Ecto neural progenitor cell (in vitro differentiated cells): Measurements from ENCODE around the gene SENP8.

ENCODE experiments used
- DNase-seq: peaks from one replicate; pipeline ENCODE4 v3.0.0-alpha.2; 2018; ENCODE audit warnings: low spot score

SENP8 gene

DNA sequence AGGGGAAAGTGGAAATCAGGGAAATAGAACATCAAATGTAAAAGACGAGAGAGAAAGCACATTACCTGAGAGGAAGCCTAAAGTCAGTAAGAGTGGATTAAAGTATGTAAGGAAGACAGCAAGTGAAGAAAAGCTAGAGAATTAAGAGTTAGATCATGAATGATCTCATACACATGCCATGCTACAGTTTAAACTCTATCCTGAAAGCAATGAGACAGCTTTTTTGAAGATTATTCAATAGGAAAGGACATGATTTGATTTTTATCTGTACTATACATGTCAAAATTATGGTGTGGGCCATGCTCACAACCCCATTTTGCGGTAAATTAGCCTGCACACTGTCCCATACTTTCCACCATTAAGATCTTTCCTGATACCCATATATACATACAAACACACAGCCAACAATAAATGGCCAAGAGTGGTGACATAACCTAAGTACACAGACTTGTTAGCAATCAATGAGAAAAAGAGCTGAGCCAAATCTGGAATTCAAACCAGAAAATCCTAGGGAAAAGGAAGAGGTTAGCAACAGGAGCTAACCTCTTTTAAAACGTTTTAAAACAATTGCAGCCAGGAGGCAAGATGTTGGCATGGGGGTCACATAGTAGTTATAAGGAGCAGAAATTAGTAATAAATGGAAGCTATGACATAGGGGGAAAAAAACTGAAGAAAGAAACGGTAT is 4.7 kb upstream of the SENP8 start:
- no peak for DNase-seq

DNA sequence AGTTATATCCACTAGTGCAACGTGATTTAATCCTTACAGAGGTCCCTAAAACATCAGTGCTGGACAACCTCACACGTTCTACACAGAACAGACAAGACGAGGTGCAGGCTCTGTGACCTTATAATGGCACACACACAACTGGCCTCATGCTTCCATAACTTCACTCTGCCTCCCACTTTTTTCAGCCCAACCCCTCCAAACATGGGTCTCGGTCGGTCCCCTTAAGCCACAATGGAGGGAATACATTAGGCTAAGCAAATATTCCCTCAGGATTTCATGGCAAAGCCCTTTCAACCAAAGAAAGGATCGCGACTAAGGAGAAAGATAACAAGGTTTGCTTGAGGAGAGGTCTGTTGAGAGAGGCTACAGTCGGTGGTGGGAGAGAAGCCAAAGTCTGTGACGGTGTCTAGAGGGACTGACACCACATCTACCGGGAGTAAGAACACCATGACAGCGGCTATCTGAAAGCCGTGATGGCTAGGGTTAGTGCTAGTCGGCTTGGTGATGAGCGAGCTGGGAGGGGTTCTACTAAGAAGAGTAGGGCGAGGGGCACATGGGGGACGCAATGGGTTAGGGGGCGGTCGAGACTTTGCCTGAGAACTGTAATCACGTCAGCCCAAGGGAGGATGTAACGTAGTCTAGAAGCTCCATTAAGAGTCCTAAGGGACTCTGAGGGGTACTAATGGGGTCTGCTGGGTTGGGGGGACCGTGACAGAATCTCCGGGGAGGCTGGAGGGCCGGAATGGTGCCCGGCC is 1.3 kb upstream of the SENP8 start:
- DNase-seq: no peak

DNA sequence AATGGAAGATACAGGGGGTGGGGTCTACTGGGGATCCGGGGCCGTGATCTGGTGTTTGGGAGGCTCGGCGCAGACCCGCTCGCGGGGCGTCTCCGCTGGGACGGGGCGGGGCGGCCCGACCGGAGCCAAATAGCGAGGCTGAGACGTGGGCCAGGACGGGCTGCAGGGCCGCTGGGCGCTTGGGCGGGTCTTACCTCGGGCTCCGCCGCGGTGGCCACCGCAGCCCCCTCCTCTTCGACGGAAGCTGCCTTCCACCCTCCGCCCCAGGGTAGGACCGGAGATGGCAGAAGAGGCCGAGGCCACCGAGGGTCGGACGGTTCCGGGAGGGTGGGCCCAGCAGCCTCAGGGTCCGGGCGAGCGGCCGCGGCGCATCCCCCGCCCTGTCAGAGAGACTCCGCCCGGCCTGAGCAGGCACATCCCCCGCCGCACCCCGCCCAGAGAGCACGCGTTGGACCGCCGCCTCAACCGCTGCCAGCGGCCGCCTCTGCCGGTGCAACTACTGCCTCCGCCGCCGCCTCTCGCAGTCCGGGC is 652 bp upstream of the SENP8 start:
- DNase-seq: no peak

DNA sequence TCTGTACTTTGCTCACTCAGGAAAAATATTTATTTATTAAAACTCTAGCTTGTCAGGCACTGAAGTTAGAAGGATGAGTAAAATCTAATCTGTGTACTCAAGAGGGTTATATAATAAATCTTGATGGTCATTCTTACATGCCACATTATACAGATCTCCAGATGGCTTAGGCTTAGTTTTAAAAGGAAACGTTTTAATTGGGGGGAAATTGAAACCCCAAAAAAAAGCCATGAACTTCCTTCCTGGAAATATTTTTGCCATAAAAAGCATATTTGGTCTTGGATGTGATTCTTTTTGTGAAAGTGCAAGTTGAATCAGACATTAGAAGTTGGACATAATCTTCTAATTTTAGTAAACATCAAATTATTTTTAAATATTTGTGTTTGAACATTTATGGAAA is 6.0 kb downstream of the SENP8 start:
- no peak for DNase-seq

DNA sequence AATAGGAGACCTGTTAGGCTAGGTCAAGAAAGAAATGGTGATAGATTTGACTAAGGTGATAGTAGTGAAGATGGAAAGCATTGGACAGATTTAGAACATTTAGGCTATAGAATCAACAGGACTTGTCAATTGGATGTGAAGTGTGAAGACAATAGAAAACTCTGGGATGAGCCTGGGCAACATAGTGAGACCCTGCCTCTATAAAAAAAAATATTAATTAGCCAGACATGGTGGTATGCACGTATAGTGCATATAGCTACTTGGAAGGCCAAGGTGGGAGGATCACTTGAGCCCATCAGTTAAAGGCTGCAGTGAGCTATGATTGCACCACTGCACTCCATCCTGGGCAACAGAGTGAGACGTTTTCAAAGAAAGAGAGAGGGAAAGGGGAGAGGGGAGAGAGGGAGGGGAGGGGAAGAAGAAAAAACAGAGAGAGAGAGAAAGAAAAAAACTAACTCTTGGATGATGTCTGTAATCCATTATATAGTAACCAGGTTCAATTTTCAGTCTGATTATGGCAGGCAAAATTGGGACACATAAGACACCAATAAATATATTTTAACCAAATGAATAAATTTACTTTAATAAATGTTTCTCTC is 9.6 kb downstream of the SENP8 start:
- no peak for DNase-seq

DNA sequence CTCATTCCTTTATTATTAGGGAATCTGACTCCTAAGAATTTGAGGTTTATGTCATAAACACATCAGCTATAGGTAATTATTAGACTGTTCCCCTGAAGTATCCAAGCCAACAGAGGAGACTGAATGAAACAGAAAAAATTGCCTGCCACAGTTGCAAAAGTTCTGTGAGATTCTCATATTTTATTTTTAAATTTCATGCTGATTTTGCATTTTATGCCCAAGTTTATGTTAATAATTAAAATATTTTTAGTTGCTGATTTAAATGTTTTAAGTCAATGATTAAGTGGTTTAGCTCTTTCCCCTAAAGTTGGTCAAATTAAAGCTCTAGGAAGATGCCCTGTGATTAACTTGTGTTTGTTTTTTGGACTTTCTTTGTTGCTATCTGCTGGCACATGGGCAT is 10.2 kb downstream of the SENP8 start:
- no peak for DNase-seq

DNA sequence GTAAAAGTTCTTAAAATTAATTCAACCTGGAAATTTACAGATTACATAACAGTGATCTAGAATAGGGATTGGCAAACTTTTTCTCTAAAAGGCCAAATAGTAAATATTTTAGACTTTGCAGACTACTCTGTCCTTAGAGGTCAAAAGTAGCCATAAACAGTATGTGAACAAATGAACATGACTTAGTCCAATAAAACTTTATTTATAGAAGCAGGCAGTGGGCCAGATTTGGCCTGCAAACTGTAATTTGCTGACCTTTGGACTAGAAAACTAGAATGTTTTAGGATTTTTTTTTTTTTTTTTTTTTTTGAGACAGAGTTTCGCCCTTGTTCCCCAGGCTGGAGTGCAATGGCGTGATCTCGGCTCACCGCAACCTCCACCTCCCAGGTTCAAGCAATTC is 12.1 kb downstream of the SENP8 start:
- DNase-seq: no peak

DNA sequence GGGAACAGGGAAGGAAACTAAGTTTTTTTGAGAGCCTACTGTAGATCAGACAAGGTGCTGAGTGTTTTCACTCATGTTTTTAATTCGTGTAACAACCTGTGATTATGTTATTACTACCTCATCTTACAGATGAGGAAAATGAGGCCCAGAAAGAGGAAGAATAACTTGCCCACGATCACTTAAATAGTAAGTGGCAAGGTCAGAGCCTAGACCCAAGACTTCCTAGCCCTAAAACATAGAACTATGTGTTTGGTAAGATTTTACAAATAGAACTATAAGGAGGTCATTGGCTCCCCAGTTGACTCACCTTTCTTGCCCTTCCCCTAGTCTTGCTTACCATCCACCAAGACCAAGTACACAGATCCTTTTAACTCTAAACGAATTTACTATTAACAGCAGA is 13.7 kb downstream of the SENP8 start:
- no peak for DNase-seq

DNA sequence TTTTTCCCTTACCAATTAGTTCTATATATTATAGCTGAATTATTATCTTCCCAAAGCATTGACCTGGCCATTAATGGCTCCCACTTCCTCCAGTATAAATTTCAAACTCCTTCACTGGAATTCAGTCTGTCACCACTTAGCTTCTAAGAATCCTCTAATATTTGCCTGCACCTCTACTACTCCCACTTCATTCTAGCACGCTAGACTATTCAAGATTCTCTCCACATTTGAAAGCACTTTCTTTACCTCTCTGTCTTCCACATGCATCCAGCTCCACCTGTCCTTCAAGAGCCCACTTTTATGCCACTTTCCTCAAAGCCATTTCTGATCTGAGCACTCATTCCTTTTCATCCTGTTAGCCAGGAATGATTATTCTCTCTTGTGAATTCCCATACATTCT is 15.0 kb downstream of the SENP8 start:
- no peak for DNase-seq

DNA sequence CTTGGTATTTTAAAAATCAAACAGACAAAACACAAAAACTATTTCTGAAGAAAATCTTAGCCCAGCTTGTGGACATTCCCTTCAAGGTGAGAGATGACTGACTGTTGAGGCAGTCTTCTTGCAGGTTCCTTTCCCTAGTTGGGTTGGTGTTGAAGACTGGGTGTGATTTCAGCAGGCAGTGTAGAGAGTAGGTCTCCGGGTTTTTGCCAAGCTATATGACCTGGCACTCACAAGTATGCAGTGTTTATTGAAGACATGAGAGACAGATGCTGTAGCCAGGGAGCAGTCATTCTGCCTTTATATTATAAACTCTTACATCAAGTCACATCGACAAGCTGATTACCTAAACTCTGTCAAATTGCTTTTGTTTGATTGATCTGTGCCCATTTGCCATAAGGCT is 17.5 kb downstream of the SENP8 start:
- DNase-seq: no peak

DNA sequence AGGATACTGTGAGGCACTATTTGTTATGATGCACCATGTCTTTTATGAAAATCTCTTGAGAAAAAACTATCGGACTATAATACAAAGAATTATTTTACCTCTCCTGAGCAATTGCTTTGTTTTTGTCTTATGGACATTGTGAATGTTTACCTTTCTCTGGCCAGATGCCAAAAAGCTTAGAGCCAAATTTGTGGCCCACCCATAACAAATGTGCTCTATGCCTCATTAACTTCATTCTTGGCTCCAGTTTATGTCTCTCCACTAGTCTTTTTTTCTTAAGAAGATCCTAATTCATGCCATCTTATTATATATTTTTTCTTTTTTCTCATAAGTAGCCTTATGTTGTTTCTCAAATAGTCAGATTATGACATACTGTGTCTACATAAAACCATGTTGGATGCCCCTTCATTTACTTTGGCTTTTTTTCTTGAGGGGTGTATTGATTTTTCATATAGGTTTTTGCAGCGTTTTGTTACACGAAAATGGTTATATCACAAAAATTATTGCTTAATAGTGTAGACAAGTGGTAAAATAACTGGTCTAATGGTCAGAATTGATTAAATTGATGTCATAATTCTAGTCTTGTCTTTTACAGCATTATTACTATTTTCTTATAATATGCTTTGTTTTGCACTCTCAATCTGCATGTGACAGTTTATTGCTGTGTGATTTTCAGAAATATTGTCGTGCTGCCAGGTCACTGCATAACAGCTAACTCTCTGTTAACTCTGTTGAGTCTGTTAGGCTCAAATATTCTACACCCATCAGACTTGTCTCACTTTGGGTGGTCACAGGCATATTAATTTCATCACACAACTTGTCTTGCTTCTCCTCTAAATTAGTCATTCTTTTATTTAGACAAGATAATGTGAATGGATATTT is 18.2 kb downstream of the SENP8 start:
- DNase-seq: no peak

DNA sequence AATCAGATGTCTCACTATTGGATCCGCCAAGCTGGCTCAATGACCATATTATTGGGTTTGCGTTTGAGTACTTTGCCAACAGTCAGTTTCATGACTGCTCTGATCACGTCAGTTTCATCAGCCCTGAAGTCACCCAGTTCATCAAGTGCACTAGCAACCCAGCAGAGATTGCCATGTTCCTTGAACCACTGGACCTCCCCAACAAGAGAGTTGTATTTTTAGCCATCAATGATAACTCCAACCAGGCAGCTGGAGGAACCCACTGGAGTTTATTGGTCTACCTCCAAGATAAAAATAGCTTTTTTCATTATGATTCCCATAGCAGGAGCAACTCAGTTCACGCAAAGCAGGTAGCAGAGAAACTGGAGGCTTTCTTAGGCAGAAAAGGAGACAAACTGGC is 21.5 kb downstream of the SENP8 start:
- DNase-seq: no peak

DNA sequence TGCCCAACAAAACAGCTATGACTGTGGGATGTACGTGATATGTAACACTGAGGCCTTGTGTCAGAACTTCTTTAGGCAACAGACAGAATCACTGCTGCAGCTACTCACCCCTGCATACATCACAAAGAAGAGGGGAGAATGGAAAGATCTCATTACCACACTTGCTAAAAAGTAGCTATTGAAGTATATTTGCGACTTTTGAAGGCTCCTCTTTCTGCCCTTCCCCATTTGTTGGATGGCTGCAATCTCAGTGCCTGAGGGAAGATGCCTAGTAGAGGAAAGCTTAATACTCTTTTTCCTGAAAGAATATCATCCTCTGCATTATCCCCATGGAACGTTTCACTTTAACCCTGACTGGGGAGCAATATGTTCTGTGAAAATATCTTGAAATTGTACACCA is 21.9 kb downstream of the SENP8 start:
- no peak for DNase-seq

DNA sequence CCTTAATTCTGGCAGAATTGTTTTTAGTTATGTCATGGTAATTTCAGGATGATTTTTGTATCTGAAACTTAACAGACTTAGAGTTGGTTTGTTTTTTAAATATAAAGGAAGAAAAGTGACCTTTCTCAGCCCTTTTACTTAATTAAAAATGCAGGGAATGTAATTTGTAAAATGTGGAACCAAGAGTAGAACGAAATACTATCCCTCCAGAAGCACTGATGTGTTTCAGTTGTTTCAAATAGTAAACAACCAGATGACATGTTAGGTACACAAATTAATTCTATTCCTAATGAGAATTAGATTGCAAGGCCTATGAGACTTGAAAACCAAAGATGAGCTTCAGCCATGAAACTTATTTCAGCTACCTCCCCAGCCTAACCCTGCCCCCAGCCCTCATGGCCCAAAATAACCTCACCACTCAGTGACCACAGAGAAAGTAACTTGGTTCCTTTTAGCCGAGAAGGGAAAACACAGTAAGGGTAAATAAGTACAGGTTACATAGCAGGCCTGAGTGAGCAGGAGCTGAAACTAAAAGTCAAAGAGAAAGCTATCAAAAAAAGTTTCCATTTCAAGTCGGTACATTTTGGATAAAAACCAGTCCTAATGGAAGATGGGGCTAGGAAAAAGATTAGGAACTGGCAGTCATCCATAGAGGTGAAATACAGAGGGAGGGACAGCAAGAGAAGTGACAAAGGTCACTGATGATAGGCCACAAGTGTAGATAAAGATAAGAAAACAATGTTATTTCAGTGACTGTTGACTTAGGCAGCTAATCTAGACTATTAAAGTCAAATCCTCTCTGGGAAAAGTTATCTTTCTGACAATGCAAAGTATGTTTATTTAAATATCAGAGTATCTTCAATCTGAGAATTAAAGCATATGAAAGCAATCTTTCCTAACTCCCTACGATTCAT is 23.2 kb downstream of the SENP8 start:
- no peak for DNase-seq

DNA sequence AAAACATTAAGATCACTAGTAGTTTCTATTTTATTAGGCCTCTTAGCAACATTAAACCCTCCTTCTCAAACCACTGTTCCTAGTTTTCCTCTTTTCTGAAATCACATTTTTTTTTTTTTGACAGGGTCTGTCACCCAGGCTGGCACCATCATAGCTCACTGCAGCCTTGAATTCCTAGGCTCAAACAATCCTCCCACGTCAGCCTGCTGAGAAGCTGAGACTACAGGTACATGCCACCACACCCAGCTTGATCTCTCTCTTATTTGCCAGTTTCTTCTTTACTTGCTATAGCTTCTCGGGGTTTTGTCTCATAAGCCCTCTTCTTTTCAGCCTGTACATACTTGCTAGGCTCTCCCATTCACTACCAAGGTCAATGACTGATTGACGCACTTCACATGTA is 28.0 kb downstream of the SENP8 start:
- no peak for DNase-seq

DNA sequence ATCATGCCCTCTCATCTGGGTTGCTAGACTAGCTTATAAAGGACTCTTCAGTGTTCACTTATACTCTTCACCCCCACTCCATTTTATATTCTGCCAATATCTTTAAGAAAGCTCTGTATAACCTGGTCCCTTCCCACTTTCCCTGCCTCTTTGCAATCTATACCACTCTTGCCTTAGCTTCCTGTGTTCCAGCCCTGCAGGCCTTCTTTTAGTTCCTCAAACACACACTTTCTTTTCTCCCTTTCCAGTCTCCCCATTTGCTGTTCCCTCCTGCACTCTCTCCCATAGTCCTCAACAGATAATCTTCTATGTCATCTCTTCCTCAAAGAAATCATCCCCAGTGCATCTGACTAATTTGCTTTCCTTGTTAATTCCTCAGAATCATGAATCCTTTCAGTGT is 28.7 kb downstream of the SENP8 start:
- DNase-seq: no peak

DNA sequence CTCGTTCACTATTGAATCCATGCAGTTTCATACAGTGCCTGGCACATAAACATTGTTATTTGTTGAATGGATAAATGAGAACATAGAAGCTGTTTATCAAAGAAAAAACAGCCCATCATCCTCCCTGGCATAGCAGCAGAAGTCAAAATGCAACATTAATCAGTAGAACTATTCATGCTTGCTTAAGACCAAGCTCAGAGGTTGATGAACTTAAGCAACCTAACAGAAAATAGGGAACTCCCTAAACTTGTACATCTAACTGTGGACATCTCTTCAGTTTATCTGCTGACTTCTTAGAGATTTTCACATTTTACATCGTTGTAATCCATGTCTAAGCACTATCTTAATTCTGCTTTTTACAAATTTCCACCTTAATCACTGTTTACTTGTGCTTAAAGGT is 29.2 kb downstream of the SENP8 start:
- no peak for DNase-seq

DNA sequence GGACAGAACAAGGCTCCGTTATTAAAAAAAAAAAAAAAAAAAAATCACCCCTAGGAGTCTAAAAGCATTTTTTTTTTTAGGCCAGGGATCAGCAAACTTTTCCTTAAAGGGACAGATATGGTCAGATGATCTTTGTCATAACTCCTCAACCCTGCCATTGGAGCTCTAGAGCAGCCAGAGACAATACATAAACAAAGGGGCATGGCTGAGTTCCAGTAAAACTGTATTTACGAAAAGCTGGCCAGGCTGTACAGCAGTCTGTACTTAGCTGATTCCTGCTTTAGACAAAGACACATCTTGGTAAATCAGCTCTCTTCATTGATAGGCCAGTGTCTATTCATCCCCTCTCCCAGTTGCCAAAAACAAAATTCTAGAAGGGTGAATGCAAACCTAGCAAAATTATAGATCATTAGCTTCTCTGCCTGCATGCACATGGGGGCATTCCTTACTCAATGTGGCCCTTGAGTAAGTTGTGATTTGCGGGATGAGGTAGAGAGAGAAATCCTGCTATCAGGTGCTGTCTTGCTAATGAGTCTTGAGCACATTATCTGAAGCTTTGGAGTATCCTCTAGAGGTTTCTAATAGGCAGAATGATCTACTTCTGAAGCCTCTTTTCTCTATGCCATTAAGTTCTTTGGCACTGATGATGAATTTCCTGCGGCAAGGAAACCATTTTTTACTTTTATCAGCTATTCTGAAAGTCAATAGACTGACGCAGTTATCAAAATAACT is 35.2 kb downstream of the SENP8 start:
- no peak for DNase-seq

DNA sequence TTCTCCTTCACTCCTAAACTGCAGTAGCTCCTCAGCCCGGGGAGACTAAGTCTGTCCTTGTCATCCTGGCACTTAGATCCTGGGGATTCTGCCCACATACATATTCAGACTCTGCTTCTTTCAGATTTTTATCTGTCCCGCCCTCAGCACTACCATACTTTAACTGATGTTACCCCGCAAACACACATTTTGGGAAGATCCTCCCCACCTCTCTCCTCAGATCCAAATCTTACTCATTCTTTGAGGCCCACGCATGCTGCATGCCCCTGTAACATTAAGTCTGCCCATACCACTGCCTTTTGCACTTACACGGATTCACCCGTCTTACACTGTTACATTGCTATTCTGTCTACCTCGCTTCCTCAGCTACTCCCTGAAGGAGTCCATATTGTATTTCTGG is 36.1 kb downstream of the SENP8 start:
- DNase-seq: no peak

DNA sequence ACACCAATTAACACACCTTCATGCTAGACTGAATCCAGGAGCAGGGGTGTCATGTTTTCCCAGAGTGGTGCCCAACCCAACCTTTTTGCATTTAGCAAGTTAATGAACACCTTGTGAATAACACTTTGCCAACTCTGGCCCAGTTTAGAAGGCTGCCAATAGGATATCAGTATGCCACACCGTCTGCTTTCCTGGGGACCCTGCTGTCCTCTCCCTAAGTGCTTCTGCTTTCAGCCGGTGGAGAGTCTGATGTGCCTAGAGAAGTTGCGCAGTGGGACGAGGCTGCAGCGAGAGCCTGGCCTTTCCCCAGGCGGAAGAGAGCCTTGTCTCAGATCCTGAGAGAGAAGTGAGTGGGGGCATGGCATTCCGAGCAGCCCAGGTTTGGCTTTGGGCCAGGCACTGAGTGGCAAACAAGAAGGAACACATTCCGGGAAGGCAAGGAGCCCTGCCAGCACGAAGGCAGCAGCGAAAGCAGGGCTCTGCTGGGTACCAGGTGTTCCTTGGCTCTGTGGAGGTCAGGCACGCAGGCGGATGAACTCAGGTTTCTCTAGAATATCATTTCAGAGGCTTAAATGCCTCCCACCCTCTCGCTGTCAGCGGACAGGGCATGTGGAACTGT is 36.9 kb downstream of the SENP8 start:
- no peak for DNase-seq
